ENCODE results near the gene KCNJ6. TPM values are rescaled to one million over a fixed set of nuclear protein-coding genes. Genes with fewer than 3 reads are reported as not detected.

Gene KCNJ6
- total RNA-seq, 1 donor from 2014 or later = 0.33 TPM

GRCh38 chr21:37904856-37905255 lies 11.4 kb downstream of the KCNJ6 start:
- Histone ChIP-seq H3K36me3 (ENCODE audit: control insufficient read depth, insufficient read depth, low read length) (no peaks in the 10 kb centered on the region), H3K4me3 (ENCODE audit: low read depth, low read length) (no peak overlapping the region), H3K27me3 (ENCODE audit: control insufficient read depth, insufficient read depth, low read length) (no peaks in the 10 kb centered on the region)
- TF ChIP-seq, protein P1, sequence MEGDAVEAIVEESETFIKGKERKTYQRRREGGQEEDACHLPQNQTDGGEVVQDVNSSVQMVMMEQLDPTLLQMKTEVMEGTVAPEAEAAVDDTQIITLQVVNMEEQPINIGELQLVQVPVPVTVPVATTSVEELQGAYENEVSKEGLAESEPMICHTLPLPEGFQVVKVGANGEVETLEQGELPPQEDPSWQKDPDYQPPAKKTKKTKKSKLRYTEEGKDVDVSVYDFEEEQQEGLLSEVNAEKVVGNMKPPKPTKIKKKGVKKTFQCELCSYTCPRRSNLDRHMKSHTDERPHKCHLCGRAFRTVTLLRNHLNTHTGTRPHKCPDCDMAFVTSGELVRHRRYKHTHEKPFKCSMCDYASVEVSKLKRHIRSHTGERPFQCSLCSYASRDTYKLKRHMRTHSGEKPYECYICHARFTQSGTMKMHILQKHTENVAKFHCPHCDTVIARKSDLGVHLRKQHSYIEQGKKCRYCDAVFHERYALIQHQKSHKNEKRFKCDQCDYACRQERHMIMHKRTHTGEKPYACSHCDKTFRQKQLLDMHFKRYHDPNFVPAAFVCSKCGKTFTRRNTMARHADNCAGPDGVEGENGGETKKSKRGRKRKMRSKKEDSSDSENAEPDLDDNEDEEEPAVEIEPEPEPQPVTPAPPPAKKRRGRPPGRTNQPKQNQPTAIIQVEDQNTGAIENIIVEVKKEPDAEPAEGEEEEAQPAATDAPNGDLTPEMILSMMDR (IDR thresholded peaks at IDR 0.05; ENCODE audit: insufficient read depth, low read length, poor library complexity, severe bottlenecking) = no peak
- no peak for DNase-seq (ENCODE audit: low read depth)

DNA sequence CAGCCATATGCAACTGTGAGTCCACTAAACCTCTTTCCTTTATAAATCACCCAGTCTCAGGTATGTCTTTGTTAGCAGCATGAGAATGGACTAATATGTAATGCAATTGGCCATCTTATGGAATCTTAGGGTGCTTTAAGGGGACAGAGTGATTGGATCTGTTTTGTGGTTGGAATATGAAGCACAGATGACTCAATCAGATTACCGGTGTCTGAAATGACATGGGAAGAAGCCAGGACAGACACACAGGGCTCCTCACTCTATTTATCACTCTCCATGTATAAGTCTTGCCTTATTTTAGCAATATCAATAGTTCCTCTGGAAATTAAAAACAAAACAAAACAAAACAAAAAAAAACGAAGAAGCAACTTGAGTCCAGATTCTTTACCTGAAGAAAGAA lies 12.9 kb downstream of the KCNJ6 start:
- H3K4me3 ChIP-seq (ENCODE audit: low read depth, low read length) = no peak overlapping the region
- TF ChIP-seq, protein P1 (IDR thresholded peaks at IDR 0.05; ENCODE audit: insufficient read depth, low read length, poor library complexity, severe bottlenecking) = no peak
- no peak for DNase-seq (ENCODE audit: low read depth)
- H3K36me3 ChIP-seq (ENCODE audit: control insufficient read depth, insufficient read depth, low read length) = no peaks in the 10 kb centered on the region
- H3K27me3 ChIP-seq (ENCODE audit: control insufficient read depth, insufficient read depth, low read length) = no peaks in the 10 kb centered on the region

DNA sequence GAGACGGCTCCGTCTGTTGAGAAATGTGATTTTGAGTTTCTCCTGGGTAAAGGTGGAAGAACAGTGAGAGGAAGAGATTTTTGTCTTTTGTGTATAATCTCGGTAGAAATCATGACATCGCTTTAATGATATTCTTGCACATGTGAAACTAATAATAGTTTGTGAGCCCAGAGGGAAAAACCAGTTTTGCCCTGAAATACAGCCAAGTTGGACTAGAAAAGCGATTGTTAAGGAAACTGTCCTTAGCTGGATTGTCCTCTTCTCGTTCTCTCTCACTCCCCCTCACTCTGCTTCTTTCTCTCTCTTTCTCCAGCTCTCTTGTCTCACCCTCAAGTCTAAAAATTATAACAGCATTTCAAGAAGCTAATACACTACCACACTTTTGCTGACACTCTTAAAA lies 17.1 kb downstream of the KCNJ6 start:
- DNase-seq (ENCODE audit: low read depth) = no peak
- TF ChIP-seq, protein P1 (IDR thresholded peaks at IDR 0.05; ENCODE audit: insufficient read depth, low read length, poor library complexity, severe bottlenecking) = no peak
- Histone ChIP-seq H3K36me3 (ENCODE audit: control insufficient read depth, insufficient read depth, low read length) (no peaks in the 10 kb centered on the region), H3K4me3 (ENCODE audit: low read depth, low read length) (no peak overlapping the region), H3K27me3 (ENCODE audit: control insufficient read depth, insufficient read depth, low read length) (no peaks in the 10 kb centered on the region)

DNA sequence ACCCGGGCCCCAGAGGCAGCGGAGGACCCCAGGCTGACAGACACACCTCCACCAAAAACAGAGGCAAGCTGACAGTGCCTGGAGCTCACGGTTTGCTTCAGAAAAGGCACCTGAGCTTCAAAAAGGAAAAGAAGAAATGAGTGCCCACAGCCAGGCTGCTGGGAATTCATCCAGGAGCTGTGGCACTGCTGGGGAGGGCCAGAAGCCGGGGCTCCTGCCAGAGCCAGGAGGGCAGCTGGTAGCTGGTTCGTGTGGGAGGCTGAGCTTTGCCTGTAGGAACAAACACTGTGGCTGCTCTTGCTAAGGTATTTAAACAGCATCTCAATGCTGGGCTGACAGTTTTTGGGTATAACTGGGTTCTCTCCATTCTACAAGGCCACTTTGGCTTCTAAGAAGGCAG lies 19.5 kb downstream of the KCNJ6 start:
- no peaks in the 10 kb centered on the region for H3K27me3 ChIP-seq (ENCODE audit: control insufficient read depth, insufficient read depth, low read length)
- TF ChIP-seq, protein P1 (IDR thresholded peaks at IDR 0.05; ENCODE audit: insufficient read depth, low read length, poor library complexity, severe bottlenecking) = no peak
- DNase-seq (ENCODE audit: low read depth) = no peak
- H3K36me3 ChIP-seq (ENCODE audit: control insufficient read depth, insufficient read depth, low read length) = no peaks in the 10 kb centered on the region
- H3K4me3 ChIP-seq (ENCODE audit: low read depth, low read length) = no peak overlapping the region

- no peaks in the 10 kb centered on the region for H3K27me3 ChIP-seq (ENCODE audit: control insufficient read depth, insufficient read depth, low read length)
- TF ChIP-seq, protein P1 (IDR thresholded peaks at IDR 0.05; ENCODE audit: insufficient read depth, low read length, poor library complexity, severe bottlenecking) = no peak
- DNase-seq (ENCODE audit: low read depth) = no peak
- H3K36me3 ChIP-seq (ENCODE audit: control insufficient read depth, insufficient read depth, low read length) = no peaks in the 10 kb centered on the region
- H3K4me3 ChIP-seq (ENCODE audit: low read depth, low read length) = no peak overlapping the region
These were observed 24.3 kb downstream of the KCNJ6 start for GRCh38 chr21:37891972-37892371.

- TF ChIP-seq, protein P1 (IDR thresholded peaks at IDR 0.05; ENCODE audit: insufficient read depth, low read length, poor library complexity, severe bottlenecking) = no peak
- H3K27me3 ChIP-seq (ENCODE audit: control insufficient read depth, insufficient read depth, low read length) = no peaks in the 10 kb centered on the region
- H3K36me3 ChIP-seq (ENCODE audit: control insufficient read depth, insufficient read depth, low read length) = no peaks in the 10 kb centered on the region
- H3K4me3 ChIP-seq (ENCODE audit: low read depth, low read length) = no peak overlapping the region
- no peak for DNase-seq (ENCODE audit: low read depth)
These were observed 27.6 kb downstream of the KCNJ6 start for GRCh38 chr21:37888659-37889058.
